GM06990 (cell line): ENCODE results near the gene CXXC5.
"Not testable (repeated sequence)": the region's sequence is repeated elsewhere in the genome, so short reads cannot be mapped to it uniquely, and the experiment has no call there.

ENCODE experiments used
- DNase-seq: peaks from one replicate; pipeline ENCODE4 v3.0.0-alpha.2; 2011; ENCODE audit not compliant: insufficient read length; ENCODE audit errors: extremely low read depth
- H3K27me3 ChIP-seq: replicated peaks from 2 replicates; pipeline ENCODE4 v1.6.0; 2011; ENCODE audit warnings: low read length; ENCODE audit not compliant: control insufficient read depth, insufficient read depth
- H3K36me3 ChIP-seq: 2 replicates; pipeline ENCODE4 v1.5.1; 2011; ENCODE audit warnings: low read length; ENCODE audit not compliant: control insufficient read depth, insufficient read depth
- H3K4me3 ChIP-seq: replicated peaks from 2 replicates; pipeline ENCODE4 v1.5.1; 2011; ENCODE audit warnings: low read depth, mild to moderate bottlenecking, control low read depth, low read length
- TF ChIP-seq, protein P1 (sequence below): IDR thresholded peaks from 2 replicates; pipeline ENCODE4 v1.5.1; 2011; ENCODE audit warnings: low read length, control low read depth, mild to moderate bottlenecking, inconsistent platforms; ENCODE audit not compliant: insufficient read depth, poor library complexity, severe bottlenecking

The CXXC5 gene

DNA sequence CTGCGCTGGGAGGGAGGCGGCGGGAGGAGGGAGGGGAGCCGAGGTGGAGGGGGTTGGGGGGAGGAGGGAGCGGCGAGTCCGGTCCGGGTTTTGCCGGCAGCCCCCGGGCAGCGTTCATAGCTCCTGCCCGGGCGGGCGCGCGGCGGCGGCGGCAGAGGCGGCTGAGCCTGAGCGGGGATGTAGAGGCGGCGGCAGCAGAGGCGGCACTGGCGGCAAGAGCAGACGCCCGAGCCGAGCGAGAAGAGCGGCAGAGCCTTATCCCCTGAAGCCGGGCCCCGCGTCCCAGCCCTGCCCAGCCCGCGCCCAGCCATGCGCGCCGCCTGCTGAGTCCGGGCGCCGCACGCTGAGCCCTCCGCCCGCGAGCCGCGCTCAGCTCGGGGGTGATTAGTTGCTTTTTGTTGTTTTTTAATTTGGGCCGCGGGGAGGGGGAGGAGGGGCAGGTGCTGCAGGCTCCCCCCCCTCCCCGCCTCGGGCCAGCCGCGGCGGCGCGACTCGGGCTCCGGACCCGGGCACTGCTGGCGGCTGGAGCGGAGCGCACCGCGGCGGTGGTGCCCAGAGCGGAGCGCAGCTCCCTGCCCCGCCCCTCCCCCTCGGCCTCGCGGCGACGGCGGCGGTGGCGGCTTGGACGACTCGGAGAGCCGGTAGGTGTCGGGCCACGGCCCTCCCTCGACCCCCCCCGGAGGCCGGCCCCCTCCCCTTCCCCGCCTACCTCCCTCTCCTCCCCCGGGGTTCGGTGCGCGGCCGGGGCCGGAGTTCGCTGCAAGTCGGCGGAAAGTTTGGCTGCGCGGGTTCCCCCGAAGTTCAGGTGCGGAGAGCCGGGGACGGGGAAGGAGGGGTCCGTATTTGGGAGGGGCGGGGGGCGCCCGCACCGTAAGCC, at the start of gene CXXC5:
Gene CXXC5, plus strand, starts transcription at position 145 of the 877 bp plus-strand sequence. CDS start 32,175 bp downstream, outside the sequence.
- peak; percentile 95 for DNase-seq
- Histone ChIP-seq H3K4me3 (peak within 1 kb of the TSS; percentile 84), H3K36me3 (no peaks in the 10 kb centered on the region), H3K27me3 (no peaks in the 10 kb centered on the region)
- TF ChIP-seq, protein P1, sequence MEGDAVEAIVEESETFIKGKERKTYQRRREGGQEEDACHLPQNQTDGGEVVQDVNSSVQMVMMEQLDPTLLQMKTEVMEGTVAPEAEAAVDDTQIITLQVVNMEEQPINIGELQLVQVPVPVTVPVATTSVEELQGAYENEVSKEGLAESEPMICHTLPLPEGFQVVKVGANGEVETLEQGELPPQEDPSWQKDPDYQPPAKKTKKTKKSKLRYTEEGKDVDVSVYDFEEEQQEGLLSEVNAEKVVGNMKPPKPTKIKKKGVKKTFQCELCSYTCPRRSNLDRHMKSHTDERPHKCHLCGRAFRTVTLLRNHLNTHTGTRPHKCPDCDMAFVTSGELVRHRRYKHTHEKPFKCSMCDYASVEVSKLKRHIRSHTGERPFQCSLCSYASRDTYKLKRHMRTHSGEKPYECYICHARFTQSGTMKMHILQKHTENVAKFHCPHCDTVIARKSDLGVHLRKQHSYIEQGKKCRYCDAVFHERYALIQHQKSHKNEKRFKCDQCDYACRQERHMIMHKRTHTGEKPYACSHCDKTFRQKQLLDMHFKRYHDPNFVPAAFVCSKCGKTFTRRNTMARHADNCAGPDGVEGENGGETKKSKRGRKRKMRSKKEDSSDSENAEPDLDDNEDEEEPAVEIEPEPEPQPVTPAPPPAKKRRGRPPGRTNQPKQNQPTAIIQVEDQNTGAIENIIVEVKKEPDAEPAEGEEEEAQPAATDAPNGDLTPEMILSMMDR = no peak

DNA sequence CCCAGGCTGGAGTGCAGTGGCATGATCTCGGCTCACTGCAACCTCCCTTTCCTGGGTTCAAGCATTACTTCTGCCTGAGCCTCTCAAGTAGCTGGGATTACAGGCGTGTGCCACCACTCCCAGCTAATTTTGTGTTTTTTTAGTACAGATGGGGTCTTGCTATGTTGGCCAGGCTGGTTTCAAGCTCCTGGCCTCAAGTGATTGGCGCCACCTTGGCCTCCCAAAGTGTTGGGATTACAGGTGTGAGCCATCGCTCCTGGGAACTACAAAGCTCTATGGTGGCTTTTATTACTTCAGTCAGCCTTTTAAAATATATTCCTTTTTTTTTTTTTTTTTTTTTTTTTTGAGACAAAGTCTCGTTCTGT, 49.6 kb upstream of the CXXC5 start:
- H3K36me3 ChIP-seq, DNase-seq, H3K4me3 ChIP-seq, H3K27me3 ChIP-seq: not testable (repeated sequence)

- peaks cover 3% of the 10 kb centered on the region for H3K36me3 ChIP-seq
- no peak for DNase-seq
- no peak overlapping the region for H3K4me3 ChIP-seq
- no peaks in the 10 kb centered on the region for H3K27me3 ChIP-seq
- TF ChIP-seq, protein P1 = no peak
These were observed 47.7 kb upstream of the CXXC5 start for GRCh38 chr5:139600336-139600949.

DNA sequence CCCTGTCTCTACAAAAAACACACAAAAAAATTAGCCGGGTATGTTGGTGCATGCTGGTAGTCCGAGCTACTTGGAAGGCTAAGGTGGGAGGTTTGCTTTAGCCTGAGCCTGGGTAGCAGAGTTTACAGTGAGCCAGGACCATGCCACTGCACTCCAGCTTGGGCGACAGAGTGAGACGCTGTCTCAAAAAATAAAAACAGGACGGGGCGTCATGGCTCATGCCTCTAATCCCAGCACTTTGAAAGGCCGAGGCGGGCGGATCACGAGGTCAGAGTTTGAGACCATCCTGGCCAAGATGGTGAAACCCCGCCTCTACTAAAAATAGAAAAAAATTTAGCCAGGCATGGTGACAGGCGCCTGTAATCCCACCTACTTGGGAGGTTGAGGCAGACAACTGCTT, 46.7 kb upstream of the CXXC5 start:
- no peak for DNase-seq
- Histone ChIP-seq H3K27me3 (no peaks in the 10 kb centered on the region), H3K36me3 (peaks cover 3% of the 10 kb centered on the region), H3K4me3 (no peak overlapping the region)
- TF ChIP-seq, protein P1 = no peak

- H3K36me3 ChIP-seq, DNase-seq, H3K27me3 ChIP-seq, H3K4me3 ChIP-seq: not testable (repeated sequence)
These were observed 46.2 kb upstream of the CXXC5 start for GRCh38 chr5:139601948-139602347.

DNA sequence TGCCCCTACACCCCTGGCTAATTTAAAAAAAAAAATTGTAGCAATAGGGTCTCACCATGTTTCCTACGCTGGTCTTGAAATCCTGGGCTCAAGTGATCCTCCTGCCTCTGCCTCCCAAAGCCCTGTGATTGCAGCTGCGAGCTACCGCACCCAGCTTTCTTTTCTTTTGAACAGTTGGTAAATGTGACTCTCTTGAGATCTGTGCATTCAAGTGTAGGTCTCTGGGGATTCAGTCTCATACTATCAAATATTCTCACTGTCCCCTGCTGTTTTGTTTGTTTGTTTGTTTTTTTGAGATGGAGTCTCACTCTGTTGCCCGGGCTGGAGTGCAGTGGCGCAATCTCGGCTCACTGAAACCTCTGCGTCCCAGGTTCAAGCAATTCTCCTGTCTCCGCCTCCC, 42.3 kb upstream of the CXXC5 start:
- peaks cover 2% of the 10 kb centered on the region for H3K36me3 ChIP-seq
- H3K27me3 ChIP-seq = no peaks in the 10 kb centered on the region
- peak; percentile 24 for DNase-seq
- H3K4me3 ChIP-seq = no peak overlapping the region
- TF ChIP-seq, protein P1 = no peak
